Naive thymus-derived CD4-positive, alpha-beta T cell (primary cell): Measurements from ENCODE around the gene TEKT2. TPM values are rescaled to one million over a fixed set of nuclear protein-coding genes. Genes with fewer than 3 reads are reported as not detected.
A peak's percentile ranks its signal among the peaks of the same experiment; 100 is the strongest.

Experiments
- ATAC-seq: fragments of 150-1000 bp; cut with Tn5 transposase; 2 replicates; pipeline ENCODE4 v1.10.0; 2021; ENCODE audit warnings: mild to moderate bottlenecking, moderate library complexity
- CTCF ChIA-PET: fragments of 350-600 bp; sonication (Branson Sonifier 250); formaldehyde crosslinking; loops from one replicate; lab custom pipeline; 2021; ENCODE audit warnings: antibody characterized with exemption; lab: Charles Lee
- POLR2A ChIA-PET: fragments of 350-600 bp; sonication (Branson Sonifier 250); formaldehyde crosslinking; loops from one replicate; lab custom pipeline; 2021; ENCODE audit warnings: antibody characterized with exemption, inconsistent platforms; lab: Charles Lee
- DNase-seq, 9 donors: peaks; one replicate each; pipeline versions ENCODE4 v3.0.0 to v3.0.0-alpha.2; 2020 to 2022; ENCODE audit warnings: mixed read lengths in 1 of 9
- H3K27ac ChIP-seq: one replicate; pipeline ENCODE4 v1.7.0; 2013; ENCODE audit warnings: mild to moderate bottlenecking, low read depth, low read length, moderate library complexity
- H3K27me3 ChIP-seq, 2 donors: one replicate each; pipeline ENCODE4 v1.7.0; 2013; ENCODE audit warnings: low read length in 2 of 2, mild to moderate bottlenecking in 2 of 2, moderate library complexity in 2 of 2; ENCODE audit not compliant: control insufficient read depth in 2 of 2, insufficient read depth in 2 of 2
- H3K36me3 ChIP-seq, 3 experiments: 1 replicate in 2 of 3; 2 replicates in 1 of 3; pipeline ENCODE4 v1.7.0; 2013; ENCODE audit warnings: low read length in 3 of 3, mild to moderate bottlenecking in 3 of 3, moderate library complexity in 1 of 3; ENCODE audit not compliant: insufficient read depth in 3 of 3, control insufficient read depth in 2 of 3
- H3K4me1 ChIP-seq, 2 donors: one replicate each; pipeline ENCODE4 v1.7.0; 2013; ENCODE audit warnings: low read length in 2 of 2, mild to moderate bottlenecking in 2 of 2, moderate library complexity in 1 of 2; ENCODE audit not compliant: control insufficient read depth in 2 of 2, insufficient read depth in 2 of 2
- H3K4me3 ChIP-seq: 2 replicates; pipeline ENCODE4 v1.7.0; 2013; ENCODE audit warnings: mild to moderate bottlenecking, low read length
- H3K9me3 ChIP-seq, 3 experiments: 1 replicate in 2 of 3; 2 replicates in 1 of 3; pipeline ENCODE4 v1.7.0; 2013; ENCODE audit warnings: low read length in 3 of 3; ENCODE audit not compliant: control insufficient read depth in 2 of 3
- H3K27ac Mint-ChIP-seq, 9 donors: one replicate each; pipeline ENCODE4 v1.8.0; 2020 to 2022; ENCODE audit warnings: mixed read lengths in 9 of 9, mild to moderate bottlenecking in 8 of 9, moderate library complexity in 5 of 9, inconsistent platforms in 2 of 9
- H3K27me3 Mint-ChIP-seq, 5 donors: one replicate each; pipeline ENCODE4 v1.8.0; 2021 to 2022; ENCODE audit warnings: mixed read lengths in 5 of 5, mild to moderate bottlenecking in 1 of 5
- H3K36me3 Mint-ChIP-seq, 5 donors: one replicate each; pipeline ENCODE4 v1.8.0; 2020 to 2022; ENCODE audit warnings: mixed read lengths in 5 of 5, mild to moderate bottlenecking in 3 of 5, inconsistent platforms in 1 of 5
- H3K4me1 Mint-ChIP-seq, 7 donors: one replicate each; pipeline ENCODE4 v1.8.0; 2020 to 2022; ENCODE audit warnings: mixed read lengths in 7 of 7, mild to moderate bottlenecking in 3 of 7, inconsistent platforms in 1 of 7
- H3K4me3 Mint-ChIP-seq, 10 donors: one replicate each; pipeline ENCODE4 v1.8.0; 2020 to 2022; ENCODE audit warnings: mild to moderate bottlenecking in 10 of 10, mixed read lengths in 10 of 10, moderate library complexity in 6 of 10, inconsistent platforms in 2 of 10
- H3K9me3 Mint-ChIP-seq, 11 donors: one replicate each; pipeline ENCODE4 v1.8.0; 2020 to 2022; ENCODE audit warnings: mixed read lengths in 11 of 11, mild to moderate bottlenecking in 4 of 11, inconsistent platforms in 1 of 11, moderate library complexity in 1 of 11
- intact Hi-C, 2 donors: fragments of 100-400 bp; cut with micrococcal nuclease; formaldehyde crosslinking; loops; one replicate each; pipeline ENCODE4 v1.15.1; 2023
- polyA plus RNA-seq, 2 donors: library from polyadenylated mRNA; unstranded; fragments of 300-500 nt; fragmentation: Illumina TruSeq; gene quantifications; one replicate each; pipeline ENCODE4 v1.2.3, GENCODE V29; 2021
- total RNA-seq, 6 experiments: library from RNA in 5 of 6; stranded (reverse) in 5 of 6; gene quantifications; 1 replicate in 5 of 6; 2 replicates in 1 of 6; pipeline ENCODE4 v1.2.3 and lab custom pipeline; 2021 to 2026

TEKT2 gene
- total and polyA plus RNA-seq, 7 experiments from 2014 or later = 0.71 to 0.93 TPM; not detected in 5

GRCh38 chr1:36126005-36126716 lies 42.3 kb downstream of the TEKT2 start:
- H3K4me1 Mint-ChIP-seq = peaks cover 16 to 30% (median 23%) of the 10 kb centered on the region in 7 donors
- no peaks in the 10 kb centered on the region for H3K9me3 ChIP-seq
- peak overlapping the region in 9 of 10 donors; percentile 6 to 72 (median 36) for H3K4me3 Mint-ChIP-seq
- no peak overlapping the region for H3K4me3 ChIP-seq
- H3K36me3 ChIP-seq = no peaks in the 10 kb centered on the region
- H3K36me3 Mint-ChIP-seq = no peaks in the 10 kb centered on the region
- peak overlapping the region in 2 of 9 donors; percentile 10 to 65 for H3K27ac Mint-ChIP-seq
- ChIA-PET CTCF (interaction anchor here (0.6 kb wide), 2 partner anchors 120 to 1387 kb away, joined by 3 read pairs; no protein-coding TSS in a partner anchor), POLR2A (no interaction called here)
- no peak for ATAC-seq
- H3K27ac ChIP-seq = no peak overlapping the region
- H3K4me1 ChIP-seq = peaks cover 0 to 15% of the 10 kb centered on the region in 2 donors
- peaks cover 0 to 1% (median 0%) of the 10 kb centered on the region in 11 donors for H3K9me3 Mint-ChIP-seq
- peaks cover 0 to 11% of the 10 kb centered on the region in 2 donors for H3K27me3 ChIP-seq
- intact Hi-C loops = no loop called here
- no peak for DNase-seq
- peaks cover 34 to 43% (median 40%) of the 10 kb centered on the region in 5 donors for H3K27me3 Mint-ChIP-seq

GRCh38 chr1:36126797-36127500 lies 43.1 kb downstream of the TEKT2 start:
- CTCF ChIA-PET = interaction anchor here (0.6 kb wide), 2 partner anchors 119 to 1387 kb away, joined by 3 read pairs; no protein-coding TSS in a partner anchor
- H3K4me1 Mint-ChIP-seq = peaks cover 16 to 30% (median 23%) of the 10 kb centered on the region in 7 donors
- POLR2A ChIA-PET = interaction anchor here (0.7 kb wide), 1 partner anchor 13 kb away, joined by 3 read pairs; no protein-coding TSS in a partner anchor
- intact Hi-C loops = no loop called here
- Histone ChIP-seq H3K4me1 (peaks cover 0 to 15% of the 10 kb centered on the region in 2 donors), H3K4me3 (no peak overlapping the region), H3K9me3 (no peaks in the 10 kb centered on the region), H3K27me3 (peaks cover 0 to 9% of the 10 kb centered on the region in 2 donors), H3K27ac (no peak overlapping the region), H3K36me3 (no peaks in the 10 kb centered on the region)
- peaks cover 31 to 40% (median 36%) of the 10 kb centered on the region in 5 donors for H3K27me3 Mint-ChIP-seq
- H3K9me3 Mint-ChIP-seq = peaks cover 0 to 1% (median 0%) of the 10 kb centered on the region in 11 donors
- peak overlapping the region in 1 of 9 donors; percentile 35 for H3K27ac Mint-ChIP-seq
- H3K36me3 Mint-ChIP-seq = no peaks in the 10 kb centered on the region
- DNase-seq (no peak), ATAC-seq (no peak)
- H3K4me3 Mint-ChIP-seq = no peak overlapping the region

GRCh38 chr1:36128126-36128904 lies 44.4 kb downstream of the TEKT2 start:
- peaks cover 0 to 9% of the 10 kb centered on the region in 2 donors for H3K4me1 ChIP-seq
- ATAC-seq = no peak
- POLR2A ChIA-PET = no interaction called here

GRCh38 chr1:36128905-36129206 lies 45.0 kb downstream of the TEKT2 start:
- Histone ChIP-seq H3K4me3 (no peak overlapping the region), H3K36me3 (no peaks in the 10 kb centered on the region), H3K4me1 (peaks cover 0 to 6% of the 10 kb centered on the region in 2 donors), H3K27ac (no peak overlapping the region), H3K27me3 (peaks cover 0 to 3% of the 10 kb centered on the region in 2 donors), H3K9me3 (no peaks in the 10 kb centered on the region)
- no peaks in the 10 kb centered on the region for H3K9me3 Mint-ChIP-seq
- ATAC-seq (no peak), DNase-seq (no peak)
- H3K4me1 Mint-ChIP-seq = peaks cover 9 to 17% (median 16%) of the 10 kb centered on the region in 7 donors
- H3K36me3 Mint-ChIP-seq = no peaks in the 10 kb centered on the region
- no peak overlapping the region for H3K4me3 Mint-ChIP-seq
- ChIA-PET POLR2A (no interaction called here), CTCF (interaction anchor here (0.5 kb wide), 1 partner anchor 16 kb away, joined by 6 read pairs; no protein-coding TSS in a partner anchor)
- peaks cover 14 to 21% (median 17%) of the 10 kb centered on the region in 5 donors for H3K27me3 Mint-ChIP-seq
- no peak overlapping the region for H3K27ac Mint-ChIP-seq
- intact Hi-C loops = no loop called here

More at GRCh38 chr1:36128126-36128904, 44.4 kb downstream of the TEKT2 start:
- H3K9me3 ChIP-seq = no peaks in the 10 kb centered on the region
- intact Hi-C loops = no loop called here
- peaks cover 19 to 26% (median 22%) of the 10 kb centered on the region in 5 donors for H3K27me3 Mint-ChIP-seq
- H3K36me3 ChIP-seq = no peaks in the 10 kb centered on the region
- no peak overlapping the region for H3K4me3 ChIP-seq
- H3K36me3 Mint-ChIP-seq = no peaks in the 10 kb centered on the region
- no peaks in the 10 kb centered on the region for H3K9me3 Mint-ChIP-seq
- no peak overlapping the region for H3K27ac Mint-ChIP-seq
- H3K4me1 Mint-ChIP-seq = peaks cover 11 to 21% (median 19%) of the 10 kb centered on the region in 7 donors
- H3K27me3 ChIP-seq = peaks cover 0 to 3% of the 10 kb centered on the region in 2 donors
- DNase-seq = no peak
- no peak overlapping the region for H3K27ac ChIP-seq
- CTCF ChIA-PET = interaction anchor here (0.5 kb wide), 1 partner anchor 16 kb away, joined by 6 read pairs; no protein-coding TSS in a partner anchor
- H3K4me3 Mint-ChIP-seq = peak overlapping the region in 1 of 10 donors; percentile 63

GRCh38 chr1:36132029-36132428 lies 48.1 kb downstream of the TEKT2 start:
- H3K27ac Mint-ChIP-seq = no peak overlapping the region
- peaks cover 0 to 10% (median 0%) of the 10 kb centered on the region in 5 donors for H3K36me3 Mint-ChIP-seq
- Histone ChIP-seq H3K27ac (no peak overlapping the region), H3K4me1 (no peaks in the 10 kb centered on the region), H3K27me3 (no peaks in the 10 kb centered on the region), H3K36me3 (peaks cover under 1 to 15% (median 4%) of the 10 kb centered on the region in 3 experiments), H3K9me3 (no peaks in the 10 kb centered on the region), H3K4me3 (no peak overlapping the region)
- POLR2A ChIA-PET = no interaction called here
- ATAC-seq (no peak), DNase-seq (no peak)
- H3K4me3 Mint-ChIP-seq = no peak overlapping the region
- CTCF ChIA-PET = interaction anchor here (0.8 to 6.1 kb wide), 5 partner anchors 16 to 56 kb away, joined by 3 to 77 read pairs (median 9); no protein-coding TSS in a partner anchor
- intact Hi-C loops = no loop called here
- peaks cover 0 to 10% (median 7%) of the 10 kb centered on the region in 7 donors for H3K4me1 Mint-ChIP-seq
- H3K27me3 Mint-ChIP-seq = no peaks in the 10 kb centered on the region
- H3K9me3 Mint-ChIP-seq = no peaks in the 10 kb centered on the region

- peaks cover 9 to 29% (median 9%) of the 10 kb centered on the region in 3 experiments for H3K36me3 ChIP-seq
- no peak overlapping the region for H3K4me3 ChIP-seq
- H3K27ac Mint-ChIP-seq = no peak overlapping the region
- H3K4me1 ChIP-seq = no peaks in the 10 kb centered on the region
- no peaks in the 10 kb centered on the region for H3K9me3 ChIP-seq
- no peaks in the 10 kb centered on the region for H3K9me3 Mint-ChIP-seq
- POLR2A ChIA-PET = interaction anchor here (0.6 to 1.7 kb wide), 5 partner anchors 10 to 224 kb away, joined by 3 to 6 read pairs (median 4); no protein-coding TSS in a partner anchor
- peaks cover 0 to 10% (median 7%) of the 10 kb centered on the region in 7 donors for H3K4me1 Mint-ChIP-seq
- intact Hi-C loops = no loop called here
- H3K36me3 Mint-ChIP-seq = peaks cover 0 to 21% (median 0%) of the 10 kb centered on the region in 5 donors
- CTCF ChIA-PET = interaction anchor here (0.6 to 6.1 kb wide), 9 partner anchors 11 to 1388 kb away, joined by 3 to 77 read pairs (median 9); no protein-coding TSS in a partner anchor
- H3K27ac ChIP-seq = no peak overlapping the region
- DNase-seq (no peak), ATAC-seq (no peak)
- no peaks in the 10 kb centered on the region for H3K27me3 Mint-ChIP-seq
- H3K4me3 Mint-ChIP-seq = no peak overlapping the region
- no peaks in the 10 kb centered on the region for H3K27me3 ChIP-seq
Measured at GRCh38 chr1:36133484-36133883, 49.6 kb downstream of the TEKT2 start.
